Breast epithelium (tissue), 3 donors: ENCODE measurements around the gene KLHDC7B.

ENCODE experiments used
- CTCF ChIP-seq, 3 donors: fragments of 450-650 bp; IDR thresholded peaks; one replicate each; pipeline ENCODE4 v1.5.1; 2016 to 2017; ENCODE audit warnings: antibody characterized with exemption in 3 of 3, mild to moderate bottlenecking in 3 of 3, moderate library complexity in 3 of 3
- POLR2A ChIP-seq: fragments of 450-650 bp; IDR thresholded peaks from one replicate; pipeline ENCODE4 v1.6.1; 2016; ENCODE audit warnings: antibody characterized with exemption, mild to moderate bottlenecking, moderate library complexity
- POLR2AphosphoS5 ChIP-seq, 3 donors: sonication (generic); formaldehyde crosslinking; IDR thresholded peaks; one replicate each; pipeline ENCODE4 v1.6.1; 2017; ENCODE audit warnings: antibody characterized with exemption in 3 of 3

DNA sequence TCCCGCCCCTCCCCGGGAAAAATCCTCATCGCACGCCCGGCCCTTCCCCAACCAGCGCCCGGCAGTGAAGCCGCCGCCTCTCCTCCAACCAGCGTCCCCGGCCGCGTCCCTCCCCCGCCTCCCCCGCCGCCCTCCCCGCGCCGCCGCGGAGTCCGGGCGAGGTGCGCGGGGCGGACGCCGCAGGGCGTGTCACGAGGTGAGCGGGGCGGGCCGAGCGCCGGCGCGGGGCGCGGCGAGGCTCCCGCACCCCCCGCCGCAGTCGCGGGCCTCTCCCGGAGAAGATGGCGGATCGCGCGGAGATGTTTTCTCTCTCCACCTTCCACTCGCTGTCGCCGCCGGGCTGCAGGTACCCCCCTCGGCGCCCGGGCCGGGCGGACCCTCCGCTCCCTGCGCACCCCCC is 54.8 kb downstream of the KLHDC7B start, which contains the start of gene MAPK8IP2:
- no peak for TF ChIP-seq POLR2A
- TF ChIP-seq CTCF (IDR thresholded peaks at IDR 0.05) = no peak
- no peak for TF ChIP-seq POLR2AphosphoS5 (IDR thresholded peaks at IDR 0.05)
